Activated CD4-positive, alpha-beta T cell treated with anti-CD3 and anti-CD28 coated beads for 24 hours (primary cell): ENCODE results near the gene RXFP2.

Source experiments
- DNase-seq, 2 donors: peaks; one replicate each; pipeline ENCODE4 v3.0.0-alpha.2; 2020; ENCODE audit warnings: low read depth in 2 of 2

RXFP2 gene

DNA sequence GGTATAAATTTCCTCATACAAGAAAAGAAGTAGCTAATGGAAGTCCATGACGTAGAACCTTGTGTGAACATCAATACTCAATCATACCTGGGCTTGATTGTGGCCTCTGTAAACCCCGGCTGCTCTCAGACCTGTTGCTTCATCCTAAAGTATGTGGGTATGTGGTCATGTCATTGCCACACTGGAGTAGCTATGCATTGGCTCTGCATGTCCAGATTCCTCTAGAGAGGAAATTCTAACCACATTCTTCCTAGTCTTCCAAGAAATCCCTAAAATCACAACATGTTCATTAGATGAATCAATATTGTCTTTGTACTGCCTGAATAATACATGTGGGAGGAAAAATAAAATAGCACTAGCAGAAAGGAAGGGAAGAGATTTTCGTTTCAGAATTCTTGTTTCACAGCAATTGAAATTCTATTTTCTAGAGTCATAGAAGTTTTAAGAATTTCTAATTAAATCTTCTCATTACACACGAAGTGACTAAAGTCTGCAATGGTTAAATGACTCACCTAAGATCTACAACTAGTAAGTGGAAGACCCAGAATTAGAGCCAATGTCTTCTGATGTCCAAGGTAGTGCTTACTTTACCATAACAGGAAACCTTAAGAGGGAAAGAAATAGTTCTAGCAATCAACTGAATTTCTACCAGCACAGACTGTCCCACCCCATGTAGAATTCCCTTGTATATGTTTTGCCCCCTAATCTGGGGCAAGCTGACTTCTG is 28.0 kb downstream of the RXFP2 start:
- no peak for DNase-seq

DNA sequence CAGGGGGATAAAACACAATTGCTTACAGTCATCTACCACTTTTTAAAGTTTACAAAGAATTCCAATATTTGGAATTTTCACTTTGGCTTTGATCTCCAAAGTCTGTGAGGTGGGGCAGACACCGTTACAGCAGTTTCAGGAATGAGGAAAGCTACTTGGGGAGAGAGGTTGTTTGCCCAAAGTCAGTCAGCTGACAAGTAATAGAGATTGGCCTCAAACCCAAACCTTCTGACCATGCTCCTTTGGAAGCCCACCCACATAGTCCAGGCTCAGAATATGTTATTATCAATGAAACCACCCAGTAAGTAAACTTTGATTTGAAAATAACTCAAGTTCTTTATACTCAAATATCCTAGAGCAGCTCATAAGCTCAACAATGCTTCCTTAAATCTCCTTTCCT is 29.0 kb downstream of the RXFP2 start:
- DNase-seq: no peak

DNA sequence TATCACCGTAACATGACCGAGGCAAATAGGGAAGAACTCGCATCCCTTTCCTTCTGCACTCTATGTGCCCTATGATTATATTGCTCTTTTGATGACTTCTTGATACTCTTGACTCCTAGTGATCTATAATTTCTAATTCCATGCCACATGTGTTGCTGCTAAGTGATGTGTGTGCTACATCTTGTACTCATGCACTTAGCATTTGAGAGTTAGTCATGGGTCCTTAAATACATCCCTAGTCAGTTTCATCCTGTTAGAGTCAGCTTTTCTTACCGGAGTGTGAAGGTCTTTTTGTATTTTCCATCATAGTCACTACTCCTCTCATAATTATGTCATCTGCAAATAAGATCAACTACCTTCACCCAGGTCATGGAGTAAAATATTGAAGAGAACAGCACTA is 30.2 kb downstream of the RXFP2 start:
- no peak for DNase-seq

GRCh38 chr13:31772231-31772630 is 32.9 kb downstream of the RXFP2 start:
- no peak for DNase-seq

- no peak for DNase-seq
Observed at GRCh38 chr13:31773538-31773937, 34.2 kb downstream of the RXFP2 start.

DNA sequence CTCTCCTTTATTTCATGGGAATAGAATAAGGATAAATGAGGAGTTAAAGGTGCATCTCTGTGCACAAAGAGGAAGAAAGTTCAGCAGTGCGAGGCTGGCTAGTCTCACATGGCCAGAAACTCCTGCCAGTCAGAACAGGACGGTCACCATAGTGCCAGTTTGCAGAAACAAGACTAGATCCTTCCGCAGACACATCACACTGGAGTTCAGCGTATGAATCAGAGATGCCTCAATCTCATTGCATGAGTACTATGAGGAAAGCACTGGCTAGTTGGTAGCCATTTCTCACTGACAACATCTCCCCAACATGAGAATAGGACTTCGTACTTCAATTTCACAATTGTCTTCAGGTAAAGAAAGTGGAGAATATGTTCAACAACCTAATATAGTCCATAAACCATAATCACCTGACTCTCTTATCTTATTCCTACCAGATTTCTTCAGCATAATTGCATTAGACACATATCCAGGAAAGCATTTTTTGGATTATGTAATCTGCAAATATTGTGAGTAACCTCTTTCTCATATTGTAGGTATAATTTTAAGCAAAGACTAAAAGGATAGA is 34.9 kb downstream of the RXFP2 start:
- DNase-seq: no peak

DNA sequence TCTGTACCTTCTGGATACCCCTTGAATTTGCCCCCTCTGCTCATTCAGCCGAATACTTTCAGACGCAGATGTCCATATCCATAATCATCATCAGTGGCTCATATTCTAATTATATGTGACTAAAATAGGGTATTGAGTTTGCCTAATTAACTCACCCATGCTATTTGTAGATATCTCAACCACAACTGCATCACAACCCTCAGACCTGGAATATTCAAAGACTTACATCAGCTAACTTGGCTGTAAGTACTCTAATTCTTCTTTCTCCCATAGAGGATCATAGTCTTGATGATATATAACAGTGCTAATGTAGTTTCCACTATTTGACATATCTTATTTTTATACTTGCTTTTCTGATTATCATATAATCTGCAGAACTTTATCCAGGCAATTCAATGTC is 35.8 kb downstream of the RXFP2 start:
- DNase-seq: no peak

GRCh38 chr13:31775686-31776085 is 36.4 kb downstream of the RXFP2 start:
- DNase-seq: no peak

DNA sequence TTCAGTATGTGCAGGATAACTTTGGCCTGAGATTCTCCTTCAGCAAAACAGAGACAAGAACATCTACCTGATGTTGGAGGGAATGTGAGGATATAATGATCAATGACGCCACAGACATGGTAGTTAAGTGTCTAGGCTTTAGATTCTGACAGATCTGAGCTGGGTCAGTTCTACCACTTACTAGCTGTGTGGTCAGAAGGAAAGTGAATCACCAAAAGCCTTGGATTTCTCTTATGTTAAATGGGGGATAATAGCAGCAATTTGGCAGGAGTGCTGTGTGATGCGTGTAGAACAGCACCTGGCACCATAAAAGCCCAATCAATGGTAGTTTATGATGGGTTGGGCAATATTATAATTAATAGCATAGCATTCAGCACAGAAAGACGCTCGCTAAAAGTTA is 41.7 kb downstream of the RXFP2 start:
- no peak for DNase-seq

DNA sequence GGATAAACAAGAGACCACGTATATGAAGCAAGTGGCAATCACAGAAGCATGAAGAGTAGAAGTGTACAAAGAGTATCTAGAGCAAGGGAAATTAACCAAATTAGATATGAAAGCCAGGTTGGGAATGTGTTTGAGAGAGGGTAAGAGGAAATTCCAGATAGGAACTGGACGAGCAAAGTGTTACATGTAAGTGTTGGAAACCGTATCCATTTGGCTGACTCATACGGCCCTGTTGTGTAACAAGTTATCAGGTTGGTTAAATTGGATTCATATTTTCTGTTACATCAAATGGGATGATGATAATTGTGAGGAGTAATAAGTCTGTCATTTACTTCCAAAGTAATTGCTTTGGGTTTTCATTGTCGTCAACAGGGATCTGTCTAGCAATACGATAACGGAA is 46.7 kb downstream of the RXFP2 start:
- no peak for DNase-seq

DNA sequence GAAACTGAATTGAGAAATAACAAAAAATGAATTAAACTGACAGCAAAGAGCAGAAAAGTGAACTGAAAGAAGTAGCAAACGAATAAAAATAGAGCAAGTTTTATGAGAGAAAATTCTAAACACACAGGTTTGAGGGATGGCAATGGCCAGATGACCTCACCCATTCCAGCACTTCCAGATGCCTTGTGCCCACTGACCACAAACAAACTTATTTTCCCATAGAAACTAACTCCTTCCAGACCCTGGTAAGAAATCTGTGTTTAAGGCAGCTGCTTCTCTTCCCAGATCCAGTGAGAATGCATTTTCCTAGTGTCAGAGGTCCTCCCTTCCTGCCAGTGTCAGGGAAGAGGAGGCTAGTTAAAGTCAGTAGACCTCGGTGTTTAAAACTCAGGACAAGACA is 51.7 kb downstream of the RXFP2 start:
- DNase-seq: no peak

DNA sequence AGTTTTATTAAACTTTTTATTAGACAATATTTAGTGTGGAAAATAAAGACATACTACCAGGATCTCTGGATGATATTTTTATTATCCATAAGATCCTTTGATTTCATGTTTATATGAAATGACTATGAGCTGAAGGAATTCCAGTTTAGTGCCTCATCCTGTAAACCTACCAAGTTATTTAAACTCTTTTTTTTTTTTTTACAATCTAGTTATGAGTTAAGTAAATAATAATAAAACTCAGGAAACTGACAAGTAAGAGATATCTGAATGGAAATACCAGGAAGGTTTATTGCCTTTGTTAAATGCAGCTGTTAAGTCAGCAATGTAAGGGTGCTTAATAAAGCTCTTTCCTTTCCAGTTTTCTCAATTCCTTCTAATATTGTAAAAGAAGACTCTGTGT is 53.9 kb downstream of the RXFP2 start:
- DNase-seq: no peak

GRCh38 chr13:31794452-31794851 is 55.1 kb downstream of the RXFP2 start:
- no peak for DNase-seq

DNA sequence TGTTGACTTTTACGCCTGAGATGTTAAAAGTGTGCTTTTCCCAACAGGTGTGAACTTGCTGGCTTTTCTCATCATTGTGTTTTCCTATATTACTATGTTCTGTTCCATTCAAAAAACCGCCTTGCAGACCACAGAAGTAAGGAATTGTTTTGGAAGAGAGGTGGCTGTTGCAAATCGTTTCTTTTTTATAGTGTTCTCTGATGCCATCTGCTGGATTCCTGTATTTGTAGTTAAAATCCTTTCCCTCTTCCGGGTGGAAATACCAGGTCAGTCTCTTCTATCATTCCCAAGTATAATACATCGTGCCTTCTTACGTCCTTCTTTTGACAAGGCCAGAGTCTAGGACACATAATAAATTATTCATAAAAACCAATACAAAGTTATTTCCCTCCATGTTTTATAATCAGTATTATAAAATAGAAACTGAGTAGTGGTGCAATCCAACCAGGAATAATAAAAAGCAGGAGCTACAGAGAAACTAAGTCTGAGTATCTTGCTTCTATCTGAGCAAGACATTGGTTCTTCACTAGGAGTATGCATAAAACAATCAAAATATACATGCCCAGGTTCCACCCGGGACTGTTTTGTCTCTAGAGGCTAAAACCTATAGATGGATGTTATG is 57.9 kb downstream of the RXFP2 start:
- DNase-seq: no peak

DNA sequence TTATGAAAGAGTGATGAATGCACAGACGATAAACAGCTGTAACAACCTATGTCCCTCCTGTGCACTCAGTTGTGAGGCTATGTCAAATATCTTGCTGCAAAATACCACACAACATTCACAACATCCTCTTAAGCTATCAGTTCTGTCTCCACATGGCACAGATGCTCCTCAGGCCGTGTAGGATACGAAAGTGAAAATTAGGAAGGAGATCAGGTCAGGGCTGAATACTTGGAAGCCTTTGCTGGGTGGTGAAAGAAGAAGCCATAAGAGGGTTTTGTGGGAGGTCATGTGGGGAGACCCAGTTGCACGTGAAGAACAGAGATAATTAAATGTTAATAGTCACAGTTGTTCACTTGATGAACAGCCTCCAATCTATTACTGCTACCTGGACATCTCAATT is 58.9 kb downstream of the RXFP2 start:
- no peak for DNase-seq

DNA sequence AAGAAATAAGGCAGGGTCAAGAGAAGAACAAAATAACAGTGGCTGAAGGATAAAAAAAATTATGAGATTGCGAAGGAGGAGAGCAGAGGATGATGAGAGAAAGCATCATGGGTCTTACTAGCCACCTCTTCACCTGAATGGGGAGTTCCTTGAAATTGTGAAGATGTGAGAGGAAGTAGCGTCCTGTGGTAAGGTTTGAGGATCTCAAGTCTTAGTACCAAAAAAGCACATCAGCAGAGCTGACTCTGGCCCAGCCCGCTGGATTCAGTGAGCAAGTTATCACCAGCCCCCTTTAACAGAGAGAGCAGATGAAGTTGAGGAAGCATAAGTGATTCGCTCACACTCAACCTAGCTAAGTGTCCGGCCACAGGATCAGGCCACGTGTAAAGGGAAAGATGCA is 61.8 kb downstream of the RXFP2 start:
- DNase-seq: no peak

DNA sequence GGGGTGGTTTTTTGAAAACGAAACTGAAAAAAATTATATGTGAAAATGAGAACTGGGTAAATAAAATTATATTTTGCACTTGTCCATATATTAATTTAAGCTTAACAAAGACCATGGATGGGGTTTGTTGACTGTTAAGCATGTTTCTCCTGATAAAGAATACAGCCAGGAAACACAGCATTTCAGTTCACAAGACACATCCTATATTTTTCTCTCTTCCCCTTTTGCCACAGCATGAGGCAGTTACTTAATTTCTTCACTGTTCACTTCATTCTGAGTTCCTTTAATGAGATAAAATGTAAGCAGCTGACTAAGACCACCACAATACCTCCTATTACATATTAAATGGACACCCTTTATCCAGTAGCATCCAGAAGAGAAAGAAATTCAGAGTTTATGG is 64.0 kb downstream of the RXFP2 start:
- DNase-seq: no peak

GRCh38 chr13:31805841-31806240 is 66.5 kb downstream of the RXFP2 start:
- no peak for DNase-seq

GRCh38 chr13:31807090-31807541 is 67.8 kb downstream of the RXFP2 start:
- DNase-seq: no peak

- DNase-seq: no peak
Observed at GRCh38 chr13:31814536-31814935, 75.2 kb downstream of the RXFP2 start.

DNA sequence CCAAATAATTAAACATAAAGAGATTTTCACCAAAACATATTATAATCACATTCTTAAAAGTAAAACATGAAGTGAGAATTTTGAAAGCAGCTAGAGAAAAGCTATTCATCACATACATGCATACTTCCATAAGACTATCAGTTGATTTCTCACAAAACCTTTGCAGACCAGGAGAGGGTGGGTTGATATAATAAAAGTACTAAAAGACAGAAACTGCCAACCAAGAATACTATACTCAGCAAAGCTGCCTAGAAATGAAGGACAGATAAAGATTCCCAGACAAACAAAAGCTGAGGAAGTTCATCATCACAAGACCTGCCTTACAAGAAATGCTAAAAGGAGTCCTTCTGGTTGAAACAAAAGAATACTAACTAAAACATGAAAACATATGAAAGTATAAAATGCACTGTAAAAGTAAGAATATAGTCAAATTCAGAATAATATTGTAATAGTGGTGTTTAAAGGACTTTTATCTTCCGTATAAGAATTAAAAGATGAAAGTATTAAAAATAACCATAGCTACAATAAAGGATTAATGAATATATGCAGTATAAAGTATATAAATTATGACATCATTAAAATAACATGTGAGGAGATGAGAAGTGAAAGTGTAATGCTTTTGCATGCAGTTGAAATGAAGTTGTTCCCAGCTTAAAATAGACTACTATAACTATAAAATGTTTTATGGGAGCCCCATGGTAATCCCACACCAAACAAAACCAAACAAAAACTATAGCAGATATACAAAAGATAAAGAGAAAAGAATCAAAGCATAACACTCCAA is 76.2 kb downstream of the RXFP2 start:
- DNase-seq: no peak

DNA sequence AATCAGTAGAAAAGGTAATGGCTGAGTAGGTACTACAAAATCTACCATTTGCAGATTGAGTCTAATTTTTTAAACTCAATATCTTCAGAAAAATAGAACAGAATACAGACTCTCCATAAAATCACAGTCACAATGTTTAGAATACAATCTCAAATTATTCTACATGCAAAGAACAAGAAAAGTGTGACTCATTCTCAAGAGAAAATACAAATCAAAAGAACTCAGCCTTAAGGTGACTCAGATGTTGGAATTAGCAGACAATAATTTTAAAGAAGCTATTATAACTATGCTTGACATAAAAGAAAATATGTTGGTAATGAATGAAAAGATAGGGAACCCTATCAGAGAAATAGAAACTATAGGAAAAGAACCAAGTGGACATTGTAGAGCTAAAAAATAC is 78.9 kb downstream of the RXFP2 start:
- no peak for DNase-seq
